IPS-18c (cell line): Measurements from ENCODE around the gene CRHBP.
"Not testable (repeated sequence)": the region's sequence is repeated elsewhere in the genome, so short reads cannot be mapped to it uniquely, and the experiment has no call there.

ENCODE experiments used
- H3K4me3 ChIP-seq: 2 replicates; pipeline ENCODE4 v1.7.0; 2013; ENCODE audit warnings: low read depth, mild to moderate bottlenecking, low read length, moderate library complexity; ENCODE audit not compliant: insufficient read depth
- H3K9me3 ChIP-seq: one replicate; pipeline ENCODE4 v1.6.1; 2013; ENCODE audit warnings: mild to moderate bottlenecking, low read length, moderate library complexity; ENCODE audit not compliant: control insufficient read depth, insufficient read depth

CRHBP gene

DNA sequence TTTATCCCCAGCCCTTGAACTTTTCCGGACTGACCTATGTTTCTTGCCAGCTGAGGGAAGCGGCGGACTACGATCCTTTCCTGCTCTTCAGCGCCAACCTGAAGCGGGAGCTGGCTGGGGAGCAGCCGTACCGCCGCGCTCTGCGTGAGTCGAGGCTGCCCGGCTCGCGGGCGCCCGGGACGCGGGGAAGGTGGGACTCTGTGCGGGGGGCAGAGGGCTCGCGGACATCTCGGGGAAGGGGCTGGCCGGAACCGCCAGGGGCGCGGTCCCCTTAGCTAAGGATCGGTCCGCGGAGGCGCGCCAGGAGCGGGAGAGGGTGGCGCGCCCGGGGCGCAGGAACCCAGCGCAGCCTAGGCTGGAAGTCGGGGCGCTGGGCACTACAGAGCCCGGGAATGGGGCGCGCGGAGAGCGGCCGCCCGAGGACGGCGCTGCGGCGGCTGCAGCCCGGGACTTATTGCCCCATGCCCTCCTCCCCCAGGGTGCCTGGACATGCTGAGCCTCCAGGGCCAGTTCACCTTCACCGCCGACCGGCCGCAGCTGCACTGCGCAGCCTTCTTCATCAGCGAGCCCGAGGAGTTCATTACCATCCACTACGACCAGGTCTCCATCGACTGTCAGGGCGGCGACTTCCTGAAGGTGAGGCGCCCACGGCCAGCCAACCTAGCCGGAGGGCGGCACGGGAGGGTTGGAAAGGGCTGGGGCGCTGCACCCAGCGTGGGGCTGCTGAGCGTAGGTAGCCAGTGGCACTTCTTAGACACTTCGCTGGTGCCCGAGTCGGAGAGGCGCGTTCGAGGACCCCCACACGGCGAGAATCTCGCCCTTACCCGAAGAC lies 922 bp downstream of the CRHBP start:
- Histone ChIP-seq H3K4me3 (peak overlapping the region; percentile 71), H3K9me3 (no peaks in the 10 kb centered on the region)

DNA sequence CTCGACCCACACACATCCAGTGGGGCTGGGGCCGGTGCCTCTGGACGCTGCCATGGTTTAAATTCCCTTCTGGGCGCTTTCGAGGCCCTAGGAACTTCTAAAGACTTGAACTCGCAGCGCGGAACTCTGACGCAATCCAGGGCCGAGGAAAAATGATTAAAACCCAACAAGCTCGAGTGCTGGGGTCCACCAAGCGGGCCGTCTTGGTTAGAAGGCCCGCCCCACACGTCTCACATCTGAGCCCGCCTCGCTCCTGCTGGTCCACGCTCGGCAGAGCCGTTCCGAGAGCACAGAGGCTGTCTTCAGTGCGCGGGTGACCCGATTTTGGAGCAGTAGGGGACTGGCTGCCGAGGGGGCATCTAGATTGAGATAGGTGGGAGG lies 1.5 kb downstream of the CRHBP start:
- Histone ChIP-seq H3K9me3 (no peaks in the 10 kb centered on the region), H3K4me3 (peak overlapping the region; percentile 71)

DNA sequence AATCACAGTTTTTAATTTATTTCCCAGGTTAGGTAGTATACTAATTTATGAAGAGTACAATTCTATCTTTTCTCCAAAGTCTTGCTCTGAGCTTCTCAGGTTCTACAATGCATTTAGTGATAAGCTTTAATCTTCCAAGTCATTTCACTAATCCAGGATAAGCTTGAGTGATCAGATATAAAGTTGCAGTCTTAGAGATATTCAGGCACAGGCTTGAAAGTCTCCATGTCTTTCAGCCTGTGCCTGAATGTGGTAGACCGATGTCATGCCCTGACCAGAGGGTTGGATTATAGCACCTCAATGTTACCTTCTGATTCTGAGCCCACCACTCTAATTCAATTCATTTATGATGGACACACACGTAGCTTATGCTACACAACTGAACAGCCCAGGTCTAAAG lies 3.2 kb downstream of the CRHBP start:
- no peaks in the 10 kb centered on the region for H3K9me3 ChIP-seq
- no peak overlapping the region for H3K4me3 ChIP-seq

DNA sequence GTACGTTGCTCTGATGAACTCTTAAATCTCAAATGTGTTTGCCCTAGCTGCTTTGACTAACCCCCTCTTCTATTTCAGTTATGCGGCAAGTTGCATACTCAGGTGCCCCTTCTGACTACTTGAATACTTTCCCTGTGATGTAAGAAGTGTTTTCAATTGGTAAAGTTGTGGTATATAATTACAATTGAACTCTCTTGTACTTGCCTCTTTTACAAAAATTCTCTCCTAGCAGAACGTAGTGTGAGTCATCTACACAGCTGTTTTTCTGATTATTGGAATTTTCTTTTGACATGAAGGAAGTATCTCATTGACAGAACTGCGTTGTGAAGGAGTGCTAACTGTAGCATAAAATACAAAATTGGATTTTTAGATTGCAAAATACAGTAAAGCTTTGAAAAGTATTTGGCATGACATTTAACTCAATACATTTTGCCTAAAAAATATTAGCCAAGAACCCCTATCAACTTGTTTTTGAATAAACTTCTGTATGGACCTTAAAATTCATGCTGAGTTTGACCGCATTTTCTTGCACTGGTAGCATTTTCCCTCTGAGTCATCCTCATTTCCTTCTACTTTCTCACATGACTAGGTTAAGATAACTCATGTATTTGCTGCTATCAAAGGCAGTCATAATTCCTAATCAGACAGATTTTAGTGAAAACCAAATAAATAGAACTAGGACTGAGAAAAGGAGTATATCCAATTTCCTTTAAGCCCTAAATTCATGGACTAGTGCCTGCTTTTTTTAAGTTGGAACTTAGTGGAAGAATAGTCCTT lies 6.3 kb downstream of the CRHBP start:
- H3K9me3 ChIP-seq: no peaks in the 10 kb centered on the region
- no peak overlapping the region for H3K4me3 ChIP-seq

DNA sequence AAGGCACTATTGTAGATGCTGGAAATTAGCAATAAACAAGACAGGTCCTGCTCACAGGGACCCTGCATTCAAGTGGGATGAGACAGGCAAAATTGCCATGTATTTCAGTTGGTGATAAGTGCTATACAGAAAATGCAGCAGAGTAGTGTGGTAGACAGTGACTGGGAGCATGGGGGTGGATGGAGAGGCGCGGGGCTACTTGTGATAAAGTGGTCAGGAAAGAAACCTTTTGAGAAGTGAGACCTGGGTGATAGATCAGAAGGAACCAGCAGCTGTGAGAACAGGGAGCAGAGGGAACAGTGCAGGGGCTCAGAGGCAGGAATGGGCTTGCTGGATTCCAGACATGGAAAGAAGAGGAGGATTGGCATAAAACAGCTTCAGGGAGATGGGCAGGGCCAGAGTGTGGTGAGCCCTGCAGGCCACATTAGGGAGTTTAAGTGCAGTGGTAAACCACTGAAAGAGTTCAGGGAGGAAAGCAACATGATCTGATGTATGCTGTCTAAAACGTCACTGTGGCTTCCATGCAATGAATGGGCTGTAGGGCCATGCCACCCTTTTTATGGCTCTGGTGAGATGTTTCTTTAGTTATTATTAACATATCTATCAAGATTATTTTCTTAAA lies 7.3 kb downstream of the CRHBP start:
- no peaks in the 10 kb centered on the region for H3K9me3 ChIP-seq
- H3K4me3 ChIP-seq: no peak overlapping the region

DNA sequence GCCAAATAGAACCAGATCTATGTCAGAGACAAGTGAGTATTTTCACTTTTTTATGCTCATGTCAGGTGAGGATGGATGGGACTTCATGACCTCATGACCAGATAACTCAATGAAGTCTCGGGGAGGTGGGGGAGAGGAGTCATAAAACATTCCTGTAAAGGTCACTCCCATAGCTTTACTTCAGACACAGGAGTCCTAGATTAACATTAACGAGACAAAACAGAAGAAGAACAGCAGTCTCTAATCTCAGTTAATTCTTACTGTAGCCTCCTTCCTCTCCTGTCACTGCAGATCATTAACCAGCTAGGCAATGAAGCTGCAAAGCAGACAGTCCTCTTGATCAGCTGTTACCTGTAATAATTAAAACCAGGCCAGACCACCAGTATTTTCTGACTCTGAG lies 11.2 kb downstream of the CRHBP start:
- H3K4me3 ChIP-seq: no peak overlapping the region

DNA sequence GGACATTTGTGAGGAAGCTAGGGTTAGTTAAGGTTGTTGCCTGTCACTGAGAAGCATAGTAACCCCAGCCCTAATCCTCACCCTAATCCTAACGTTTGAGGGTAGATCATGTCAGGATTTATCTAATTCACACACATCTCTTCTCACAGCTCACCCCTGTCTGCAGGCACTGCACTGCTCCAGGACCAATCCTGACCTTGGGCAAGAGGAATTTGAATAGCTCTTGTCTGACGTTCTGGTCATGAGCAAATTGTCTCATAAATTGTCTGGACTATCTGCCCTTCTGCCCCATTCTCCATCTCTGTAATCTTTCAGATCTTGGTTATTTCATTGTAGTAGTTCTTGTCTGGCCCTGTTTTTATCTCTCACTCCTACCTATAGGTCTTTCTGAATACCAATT lies 18.7 kb downstream of the CRHBP start:
- H3K9me3 ChIP-seq: no peaks in the 10 kb centered on the region
- no peak overlapping the region for H3K4me3 ChIP-seq

More for the DNA sequence above, 11.2 kb downstream of the CRHBP start:
- no peaks in the 10 kb centered on the region for H3K9me3 ChIP-seq

DNA sequence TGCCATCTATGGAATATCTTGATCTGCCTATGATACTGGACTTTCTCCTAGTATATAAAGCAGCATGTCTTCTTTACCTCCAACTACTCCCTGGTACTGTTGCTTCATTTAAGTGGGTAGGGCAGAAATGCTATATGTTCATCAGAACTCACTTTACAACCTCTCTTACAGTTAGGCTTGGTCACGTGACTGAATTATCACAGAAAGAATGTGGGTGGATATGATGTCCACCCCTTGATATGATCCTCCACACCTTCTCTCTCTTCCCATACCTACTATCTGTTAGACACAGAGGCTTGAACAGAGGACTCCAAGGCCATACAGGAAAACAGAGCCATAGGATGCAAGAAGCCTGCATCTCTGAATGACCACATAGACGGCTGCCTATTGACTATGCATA lies 19.8 kb downstream of the CRHBP start:
- Histone ChIP-seq H3K9me3 (no peaks in the 10 kb centered on the region), H3K4me3 (no peak overlapping the region)

DNA sequence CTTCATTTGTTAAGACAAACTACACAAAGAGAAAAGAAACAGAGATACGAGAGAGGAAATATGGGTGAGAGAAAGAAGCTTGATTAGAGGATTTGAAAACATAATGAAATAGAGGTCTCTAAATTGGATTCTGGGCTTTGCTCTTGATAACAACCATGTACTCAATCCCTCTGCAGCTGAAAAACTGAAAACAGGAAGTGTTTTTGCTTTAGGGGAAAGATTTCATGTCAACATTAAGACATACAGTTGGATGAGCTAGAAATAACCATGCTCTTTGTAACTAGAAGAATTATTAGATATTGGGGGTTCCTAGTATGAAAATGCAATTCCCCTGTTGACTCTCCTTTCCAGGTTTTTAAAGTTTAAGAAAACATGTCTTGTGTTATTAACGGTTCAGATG lies 21.9 kb downstream of the CRHBP start:
- Histone ChIP-seq H3K4me3 (no peak overlapping the region), H3K9me3 (no peaks in the 10 kb centered on the region)

DNA sequence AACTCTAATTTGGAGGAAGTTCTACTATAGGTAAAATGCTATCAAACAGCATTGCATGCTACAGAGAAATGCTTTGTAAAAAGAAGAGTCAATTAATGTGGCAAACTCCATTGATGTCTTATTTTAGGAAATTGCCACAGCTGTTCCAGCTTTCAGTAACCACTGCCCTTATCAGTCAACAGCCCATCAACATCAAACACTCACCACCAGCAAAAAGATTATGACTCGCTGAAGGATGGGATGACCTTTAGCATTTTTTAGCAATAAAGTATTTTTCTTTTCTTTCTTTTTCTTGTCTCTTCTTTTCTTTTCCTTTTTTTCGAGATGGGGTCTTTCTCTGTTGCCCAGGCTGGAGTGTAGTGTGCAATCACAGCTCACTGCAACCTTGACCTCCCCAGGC lies 26.0 kb downstream of the CRHBP start:
- Histone ChIP-seq H3K4me3 (no peak overlapping the region), H3K9me3 (peaks cover 2% of the 10 kb centered on the region)

DNA sequence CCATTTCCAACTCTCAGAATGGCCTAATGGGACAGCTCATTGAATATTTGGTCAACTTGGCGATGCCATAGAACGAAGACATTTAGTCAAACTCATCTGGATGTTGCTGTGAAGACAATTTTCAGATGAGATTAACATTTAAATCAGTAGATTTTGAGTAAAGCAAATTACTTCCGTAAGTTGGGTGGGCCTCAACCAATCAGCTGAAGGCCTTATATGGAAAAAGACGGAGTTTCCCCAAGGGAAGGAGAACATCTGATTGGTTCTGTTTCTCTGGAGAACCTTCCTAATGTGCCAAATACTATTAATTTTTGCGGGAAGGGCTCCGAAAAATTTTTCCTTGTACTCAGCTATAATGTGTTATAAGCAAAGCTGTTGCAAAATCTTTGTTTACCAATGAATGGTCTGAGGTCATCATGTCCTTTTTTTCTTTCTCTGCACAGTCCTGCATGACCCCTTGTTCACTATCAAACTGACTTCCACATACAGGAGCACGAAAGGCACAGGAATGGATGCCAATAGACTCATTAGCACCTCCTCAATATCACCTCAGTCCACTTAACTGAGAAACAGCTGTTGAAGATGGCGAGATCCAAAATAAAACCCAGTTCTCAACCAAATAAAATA lies 27.8 kb downstream of the CRHBP start:
- H3K9me3 ChIP-seq: peaks cover 2% of the 10 kb centered on the region
- no peak overlapping the region for H3K4me3 ChIP-seq

DNA sequence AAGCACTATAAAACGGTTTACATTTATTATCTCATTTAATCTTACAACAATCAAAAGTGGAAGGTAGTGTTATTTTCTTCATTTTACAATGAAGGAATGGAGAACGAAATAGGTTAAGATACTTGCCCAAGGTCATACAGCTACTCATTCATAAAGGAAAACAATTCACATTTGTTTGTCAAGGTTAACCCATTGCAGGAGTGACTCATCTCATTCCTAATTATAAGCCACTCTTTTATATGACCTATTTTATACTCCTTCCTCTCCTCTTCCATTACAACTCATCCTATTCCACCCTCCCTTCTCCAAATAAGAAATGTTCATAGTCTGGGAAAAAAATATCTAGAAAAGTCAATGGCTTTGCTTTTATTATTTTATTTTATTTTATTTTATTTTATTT lies 29.6 kb downstream of the CRHBP start:
- Histone ChIP-seq H3K9me3 (peaks cover 4% of the 10 kb centered on the region), H3K4me3 (no peak overlapping the region)

DNA sequence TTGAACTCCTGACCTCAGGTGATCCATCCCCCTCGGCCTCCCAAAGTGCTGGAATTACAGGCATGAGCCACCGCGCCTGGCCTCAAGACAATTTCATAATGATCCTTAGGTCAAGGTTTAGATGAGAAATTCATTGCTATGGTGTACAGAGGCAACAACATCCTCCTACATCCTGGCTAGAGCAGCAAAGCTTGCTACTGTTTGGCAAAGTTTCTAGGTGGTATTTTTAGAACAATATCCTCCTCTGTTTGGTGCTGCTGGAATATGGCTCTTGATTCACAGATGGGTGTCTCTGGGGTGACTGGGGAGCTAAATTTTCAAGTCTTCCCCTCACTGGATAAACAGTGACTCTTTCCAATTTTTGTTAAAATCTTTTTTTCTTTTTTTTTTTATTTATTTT lies 30.6 kb downstream of the CRHBP start:
- Histone ChIP-seq H3K9me3 (peaks cover 4% of the 10 kb centered on the region), H3K4me3 (no peak overlapping the region)

DNA sequence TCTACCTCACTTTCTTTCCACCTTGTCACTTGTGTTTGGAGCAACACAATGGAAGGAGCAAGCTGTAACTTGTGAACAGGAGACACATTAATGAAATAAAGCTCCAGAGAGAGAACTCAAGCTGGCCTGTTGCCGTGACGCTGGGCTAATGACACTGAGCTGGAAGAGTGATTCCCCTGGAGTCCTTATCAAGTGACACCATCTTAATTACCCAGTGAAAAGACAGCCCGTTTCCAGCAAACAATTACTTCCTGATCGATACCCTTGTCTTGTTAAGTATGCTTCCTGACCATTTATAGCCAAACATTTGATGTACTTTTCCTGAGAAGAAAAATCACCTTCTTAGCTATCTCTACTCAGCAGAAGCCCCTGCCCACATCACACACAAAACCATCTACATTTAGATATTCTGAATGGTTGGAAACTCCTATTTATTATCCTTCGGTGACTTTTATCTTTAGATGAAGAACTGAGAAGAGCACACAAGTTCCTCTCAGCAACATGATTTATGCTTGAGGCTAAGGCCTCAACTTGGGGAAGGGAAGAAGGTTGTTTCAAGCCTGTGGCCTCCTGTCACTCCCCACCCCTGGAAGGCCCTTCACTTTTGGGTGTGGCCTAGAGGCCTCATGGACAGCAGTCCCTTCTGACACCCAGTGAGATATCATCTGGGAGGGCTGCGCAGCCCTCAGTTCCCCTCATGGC lies 34.1 kb downstream of the CRHBP start:
- no peak overlapping the region for H3K4me3 ChIP-seq
- H3K9me3 ChIP-seq: peaks cover 4% of the 10 kb centered on the region

DNA sequence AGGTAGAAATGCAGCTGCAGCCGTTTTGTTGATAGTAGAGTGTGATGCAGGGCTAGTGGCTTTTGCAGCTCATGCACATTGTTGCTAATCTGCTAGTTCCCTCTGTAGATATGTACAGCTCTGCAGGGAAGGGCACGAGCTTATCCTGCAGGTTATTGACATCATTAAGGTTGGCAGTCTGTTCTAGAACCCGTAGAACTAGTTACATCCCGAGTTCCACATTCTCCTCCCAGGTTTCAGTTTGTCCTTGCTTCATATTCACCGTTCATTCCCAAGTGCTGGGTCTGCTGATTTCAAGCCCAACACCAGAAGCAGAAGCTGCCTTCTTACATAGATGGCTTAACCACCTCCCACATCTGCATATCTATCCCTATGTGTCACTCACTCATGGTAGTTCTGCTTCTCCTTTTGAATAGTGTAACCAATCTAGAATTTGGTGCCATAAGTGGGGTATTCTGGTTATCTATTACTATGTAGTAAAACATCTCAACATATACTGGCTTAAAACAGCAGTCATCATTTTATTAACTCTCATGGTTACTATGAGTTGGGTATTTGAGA lies 38.1 kb downstream of the CRHBP start:
- Histone ChIP-seq H3K4me3 (no peak overlapping the region), H3K9me3 (peaks cover 2% of the 10 kb centered on the region)

DNA sequence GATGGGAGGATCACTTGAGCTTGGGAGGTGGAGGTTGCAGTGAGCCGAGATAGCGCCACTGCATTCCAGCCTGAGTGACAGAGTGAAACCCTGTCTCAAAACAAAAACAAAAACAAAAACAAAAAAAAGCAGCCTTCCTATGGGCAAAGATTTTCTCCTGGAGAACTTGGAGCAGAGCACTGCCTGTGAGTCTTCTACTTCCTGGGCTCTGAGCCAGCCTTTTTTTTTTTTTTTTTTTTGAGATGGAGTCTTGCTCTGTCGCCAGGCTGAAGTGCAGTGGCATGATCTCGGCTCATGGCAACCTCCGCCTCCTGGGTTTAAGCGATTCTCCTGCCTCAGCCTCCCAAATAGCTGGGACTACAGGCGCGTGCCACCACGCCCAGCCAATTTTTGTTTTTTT lies 40.6 kb downstream of the CRHBP start:
- H3K4me3 ChIP-seq, H3K9me3 ChIP-seq: not testable (repeated sequence)

DNA sequence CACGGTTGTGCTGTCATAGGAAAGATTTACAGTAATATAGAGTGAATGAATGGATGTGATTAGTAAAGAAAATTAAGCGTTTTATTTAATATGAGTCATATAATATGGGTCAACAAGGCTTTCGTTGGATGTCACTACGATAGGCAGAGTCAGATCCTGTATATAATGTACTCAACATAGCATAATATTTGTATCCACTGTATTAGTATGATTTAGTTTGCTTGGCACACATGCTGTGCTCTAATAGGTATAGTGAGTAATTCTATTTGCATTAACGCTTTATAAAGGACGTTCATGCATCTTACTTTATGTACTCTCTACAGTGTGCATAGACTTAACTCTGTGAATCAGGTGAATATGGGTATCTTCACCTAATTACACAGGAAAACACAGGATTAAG lies 41.5 kb downstream of the CRHBP start:
- H3K9me3 ChIP-seq: no peaks in the 10 kb centered on the region
- no peak overlapping the region for H3K4me3 ChIP-seq
